GM23338 (cell line): ENCODE results near the gene KCNK16. TPM values are rescaled to one million over a fixed set of nuclear protein-coding genes. Genes with fewer than 3 reads are reported as not detected.

ENCODE experiments used
- ATAC-seq: fragments of 200-7000 bp; cut with Tn5 transposase; 3 replicates; pipeline ENCODE4 v1.9.1; 2020
- DNase-seq: peaks from one replicate; pipeline ENCODE4 v3.0.0-alpha.2; 2015; ENCODE audit warnings: low spot score
- H2AFZ ChIP-seq: fragments of 200-600 bp; sonication (generic); 2 replicates; pipeline ENCODE4 v1.8.0; 2016; ENCODE audit warnings: antibody characterized with exemption, mild to moderate bottlenecking, moderate library complexity
- H3F3A ChIP-seq: fragments of 200-600 bp; sonication (generic); replicated peaks from 2 replicates; pipeline ENCODE4 v1.8.0; 2017; ENCODE audit warnings: antibody characterized with exemption, mixed run types, low read depth
- H3K27ac ChIP-seq: fragments of 200-600 bp; sonication (generic); 2 replicates; pipeline ENCODE4 v1.6.1; 2016; ENCODE audit warnings: low read depth
- H3K27me3 ChIP-seq: fragments of 200-600 bp; sonication (generic); 2 replicates; pipeline ENCODE4 v1.8.0; 2016; ENCODE audit warnings: mild to moderate bottlenecking, mixed run types, moderate library complexity; ENCODE audit not compliant: insufficient read depth
- H3K36me3 ChIP-seq: fragments of 200-600 bp; sonication (generic); 2 replicates; pipeline ENCODE4 v1.8.0; 2016; ENCODE audit warnings: mild to moderate bottlenecking; ENCODE audit not compliant: insufficient read depth
- H3K4me1 ChIP-seq: fragments of 200-600 bp; sonication (generic); 2 replicates; pipeline ENCODE4 v1.8.0; 2016; ENCODE audit warnings: mild to moderate bottlenecking, moderate library complexity; ENCODE audit not compliant: insufficient read depth
- H3K4me2 ChIP-seq: fragments of 200-600 bp; sonication (generic); 2 replicates; pipeline ENCODE4 v1.7.1; 2017; ENCODE audit warnings: mixed run types
- H3K4me3 ChIP-seq: fragments of 200-600 bp; sonication (generic); 2 replicates; pipeline ENCODE4 v1.6.1; 2016; ENCODE audit warnings: mixed run types
- H3K79me2 ChIP-seq: fragments of 200-600 bp; sonication (generic); replicated peaks from 2 replicates; pipeline ENCODE4 v1.8.0; 2017; ENCODE audit warnings: mild to moderate bottlenecking; ENCODE audit not compliant: insufficient read depth
- H3K9me2 ChIP-seq: fragments of 200-600 bp; sonication (generic); 2 replicates; pipeline ENCODE4 v1.8.0; 2017; ENCODE audit not compliant: insufficient read depth
- H4K20me1 ChIP-seq: fragments of 200-600 bp; sonication (generic); replicated peaks from 2 replicates; pipeline ENCODE4 v1.8.0; 2017; ENCODE audit warnings: mild to moderate bottlenecking; ENCODE audit not compliant: insufficient read depth
- H3K27ac Mint-ChIP-seq: 2 replicates; pipeline ENCODE4 v1.8.0; 2020; ENCODE audit warnings: inconsistent platforms, mild to moderate bottlenecking, moderate library complexity, mixed read lengths
- H3K27me3 Mint-ChIP-seq: 3 replicates; pipeline ENCODE4 v1.8.0; 2022; ENCODE audit warnings: low read depth, mild to moderate bottlenecking, moderate library complexity, mixed read lengths, inconsistent platforms; ENCODE audit not compliant: insufficient read depth, poor library complexity
- H3K36me3 Mint-ChIP-seq: 3 replicates; pipeline ENCODE4 v1.8.0; 2021; ENCODE audit warnings: low read depth, mild to moderate bottlenecking, inconsistent platforms, moderate library complexity, mixed read lengths
- H3K4me1 Mint-ChIP-seq: 3 replicates; pipeline ENCODE4 v1.8.0; 2020; ENCODE audit warnings: mild to moderate bottlenecking, inconsistent platforms, mixed read lengths
- H3K4me3 Mint-ChIP-seq: 3 replicates; pipeline ENCODE4 v1.8.0; 2021; ENCODE audit warnings: moderate library complexity, mild to moderate bottlenecking, inconsistent platforms, mixed read lengths
- H3K9me3 Mint-ChIP-seq: 3 replicates; pipeline ENCODE4 v1.8.0; 2020; ENCODE audit warnings: moderate library complexity, mild to moderate bottlenecking, inconsistent platforms, mixed read lengths
- CREB1 ChIP-seq: fragments of 250-450 bp; sonication (Bioruptor Pico); IDR thresholded peaks from 2 replicates; pipeline ENCODE4 v1.5.0; 2020; ENCODE audit warnings: low read depth, mild to moderate bottlenecking, moderate library complexity
- EZH2phosphoT487 ChIP-seq: fragments of 200-600 bp; sonication (generic); IDR thresholded peaks from one replicate; pipeline ENCODE4 v1.8.1; 2018; ENCODE audit warnings: antibody characterized with exemption; ENCODE audit not compliant: unreplicated experiment
- POLR2AphosphoS5 ChIP-seq: IDR thresholded peaks from 2 replicates; pipeline ENCODE4 v1.6.1; 2016; ENCODE audit warnings: antibody characterized with exemption, low read depth
- STAT1 ChIP-seq: IDR thresholded peaks from one replicate; pipeline ENCODE4 v1.6.1; 2016; ENCODE audit warnings: antibody characterized with exemption; ENCODE audit not compliant: unreplicated experiment
- ZNF331 ChIP-seq: fragments of 250-450 bp; sonication (Bioruptor Pico); IDR thresholded peaks from 2 replicates; pipeline ENCODE4 v1.5.0; 2020; ENCODE audit warnings: low read depth, mild to moderate bottlenecking, moderate library complexity
- polyA plus RNA-seq: library from polyadenylated mRNA; unstranded; fragments of >200 nt; fragmentation: Nextera tagmentation; extraction: Ambion mirVana; gene quantifications from 2 replicates; pipeline ENCODE4 v1.2.1, GENCODE V29; 2016
- total RNA-seq: library from RNA; depleted of rRNA; stranded (reverse); fragments of >200 nt; shearing (Covaris generic); gene quantifications from 2 replicates; pipeline ENCODE4 v1.2.3, GENCODE V29; 2014
- TF ChIP-seq, protein P1 (sequence below): IDR thresholded peaks from 2 replicates; pipeline ENCODE4 v1.6.1; 2016; ENCODE audit warnings: antibody characterized with exemption
- TF ChIP-seq, protein P2 (sequence below): IDR thresholded peaks from one replicate; pipeline ENCODE4 v1.6.1; 2018; ENCODE audit warnings: antibody characterized with exemption; ENCODE audit not compliant: unreplicated experiment
- TF ChIP-seq, protein P3 (sequence below): fragments of 250-450 bp; sonication (Bioruptor Pico); IDR thresholded peaks from 2 replicates; pipeline ENCODE4 v1.5.0; 2020; ENCODE audit warnings: mild to moderate bottlenecking, moderate library complexity

KCNK16 gene
- total and polyA plus RNA-seq, 2 experiments from 2014 or later, result not detected

DNA sequence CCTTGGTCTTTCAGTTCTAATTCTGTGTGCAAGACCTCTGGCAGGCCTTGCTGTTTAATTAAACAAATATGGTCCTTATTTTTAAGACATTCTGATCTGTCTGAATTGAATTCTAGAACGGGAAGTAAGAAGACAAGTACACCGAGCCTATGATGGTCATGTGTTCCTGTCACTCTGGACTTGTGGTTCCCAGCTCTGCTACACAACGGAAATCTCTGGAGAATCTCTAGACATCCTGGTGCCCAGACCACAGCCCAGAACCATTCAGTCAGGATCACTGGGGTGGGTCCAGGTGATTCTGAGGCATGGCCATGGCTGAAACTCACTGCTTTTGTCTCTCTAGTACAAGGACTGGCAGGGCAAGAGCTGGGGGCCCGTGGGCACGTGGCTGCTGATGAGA, 15.9 kb upstream of the KCNK16 start:
- Mint-ChIP-seq H3K4me1 (peaks cover 21% of the 10 kb centered on the region), H3K27ac (no peak overlapping the region), H3K27me3 (peaks cover 7% of the 10 kb centered on the region), H3K4me3 (no peak overlapping the region), H3K9me3 (no peaks in the 10 kb centered on the region), H3K36me3 (no peaks in the 10 kb centered on the region)
- no peak for TF ChIP-seq ZNF331
- TF ChIP-seq, protein P1, sequence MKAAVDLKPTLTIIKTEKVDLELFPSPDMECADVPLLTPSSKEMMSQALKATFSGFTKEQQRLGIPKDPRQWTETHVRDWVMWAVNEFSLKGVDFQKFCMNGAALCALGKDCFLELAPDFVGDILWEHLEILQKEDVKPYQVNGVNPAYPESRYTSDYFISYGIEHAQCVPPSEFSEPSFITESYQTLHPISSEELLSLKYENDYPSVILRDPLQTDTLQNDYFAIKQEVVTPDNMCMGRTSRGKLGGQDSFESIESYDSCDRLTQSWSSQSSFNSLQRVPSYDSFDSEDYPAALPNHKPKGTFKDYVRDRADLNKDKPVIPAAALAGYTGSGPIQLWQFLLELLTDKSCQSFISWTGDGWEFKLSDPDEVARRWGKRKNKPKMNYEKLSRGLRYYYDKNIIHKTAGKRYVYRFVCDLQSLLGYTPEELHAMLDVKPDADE, result no peak
- no peak for TF ChIP-seq POLR2AphosphoS5
- TF ChIP-seq, protein P2, sequence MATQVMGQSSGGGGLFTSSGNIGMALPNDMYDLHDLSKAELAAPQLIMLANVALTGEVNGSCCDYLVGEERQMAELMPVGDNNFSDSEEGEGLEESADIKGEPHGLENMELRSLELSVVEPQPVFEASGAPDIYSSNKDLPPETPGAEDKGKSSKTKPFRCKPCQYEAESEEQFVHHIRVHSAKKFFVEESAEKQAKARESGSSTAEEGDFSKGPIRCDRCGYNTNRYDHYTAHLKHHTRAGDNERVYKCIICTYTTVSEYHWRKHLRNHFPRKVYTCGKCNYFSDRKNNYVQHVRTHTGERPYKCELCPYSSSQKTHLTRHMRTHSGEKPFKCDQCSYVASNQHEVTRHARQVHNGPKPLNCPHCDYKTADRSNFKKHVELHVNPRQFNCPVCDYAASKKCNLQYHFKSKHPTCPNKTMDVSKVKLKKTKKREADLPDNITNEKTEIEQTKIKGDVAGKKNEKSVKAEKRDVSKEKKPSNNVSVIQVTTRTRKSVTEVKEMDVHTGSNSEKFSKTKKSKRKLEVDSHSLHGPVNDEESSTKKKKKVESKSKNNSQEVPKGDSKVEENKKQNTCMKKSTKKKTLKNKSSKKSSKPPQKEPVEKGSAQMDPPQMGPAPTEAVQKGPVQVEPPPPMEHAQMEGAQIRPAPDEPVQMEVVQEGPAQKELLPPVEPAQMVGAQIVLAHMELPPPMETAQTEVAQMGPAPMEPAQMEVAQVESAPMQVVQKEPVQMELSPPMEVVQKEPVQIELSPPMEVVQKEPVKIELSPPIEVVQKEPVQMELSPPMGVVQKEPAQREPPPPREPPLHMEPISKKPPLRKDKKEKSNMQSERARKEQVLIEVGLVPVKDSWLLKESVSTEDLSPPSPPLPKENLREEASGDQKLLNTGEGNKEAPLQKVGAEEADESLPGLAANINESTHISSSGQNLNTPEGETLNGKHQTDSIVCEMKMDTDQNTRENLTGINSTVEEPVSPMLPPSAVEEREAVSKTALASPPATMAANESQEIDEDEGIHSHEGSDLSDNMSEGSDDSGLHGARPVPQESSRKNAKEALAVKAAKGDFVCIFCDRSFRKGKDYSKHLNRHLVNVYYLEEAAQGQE, result no peak
- TF ChIP-seq STAT1, result no peak
- no peak for TF ChIP-seq CREB1 (CRISPR knock-in tag)
- TF ChIP-seq EZH2phosphoT487, result no peak
- H3K9me2 ChIP-seq, result no peaks in the 10 kb centered on the region
- no peaks in the 10 kb centered on the region for H3K4me1 ChIP-seq
- H4K20me1 ChIP-seq, result no peaks in the 10 kb centered on the region; the same call in 1 of the 2 replicates
- no peaks in the 10 kb centered on the region for H3K36me3 ChIP-seq
- no peak for DNase-seq
- no peak overlapping the region for H3K4me2 ChIP-seq
- H2AFZ ChIP-seq, result no peak overlapping the region
- H3F3A ChIP-seq, result no peaks in the 10 kb centered on the region
- no peaks in the 10 kb centered on the region for H3K27me3 ChIP-seq
- no peak for ATAC-seq
- H3K79me2 ChIP-seq, result no peaks in the 10 kb centered on the region
- H3K4me3 ChIP-seq, result no peak overlapping the region
- no peak overlapping the region for H3K27ac ChIP-seq

DNA sequence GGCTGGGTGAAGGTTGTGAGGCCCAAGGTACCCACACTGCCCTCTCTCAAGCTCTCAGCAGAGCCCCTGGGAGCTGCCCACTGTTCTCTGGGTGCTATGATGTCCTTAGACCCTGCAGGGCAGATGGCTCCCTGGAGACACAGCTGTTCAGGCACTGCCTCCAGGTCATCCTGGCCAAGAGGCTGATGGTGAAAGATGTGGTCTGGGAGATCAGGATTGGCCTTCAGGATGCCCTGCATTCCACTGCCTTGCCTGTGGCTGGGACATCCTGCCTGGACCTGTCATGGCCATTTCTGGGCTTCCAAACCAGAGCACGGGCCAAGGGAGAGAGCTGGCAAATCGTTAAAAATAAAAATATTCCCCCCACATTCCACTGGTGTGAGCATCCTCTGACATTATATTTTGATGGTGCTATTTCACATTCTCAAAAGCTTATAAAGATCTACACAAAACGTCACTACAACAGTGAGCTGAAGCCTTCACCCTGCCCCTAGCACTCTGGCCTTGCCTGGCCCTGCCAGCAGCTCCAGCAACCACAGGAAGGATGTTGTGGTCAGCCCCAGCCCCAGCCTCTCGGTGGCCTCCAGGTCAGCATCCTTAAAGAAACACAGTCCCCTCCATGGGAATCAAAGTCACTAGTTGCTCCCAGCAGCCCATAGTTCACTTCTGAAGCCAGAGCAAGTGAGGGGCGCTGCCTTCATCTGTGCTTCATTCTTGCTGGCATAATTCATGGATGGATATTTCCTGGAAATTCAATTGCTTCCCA, 13.5 kb upstream of the KCNK16 start:
- Histone ChIP-seq H3K36me3 (no peaks in the 10 kb centered on the region), H3F3A (no peaks in the 10 kb centered on the region), H2AFZ (peak overlapping the region; percentile 73; the same call in 1 of the 2 replicates), H3K4me2 (no peak overlapping the region), H4K20me1 (no peaks in the 10 kb centered on the region), H3K4me3 (no peak overlapping the region), H3K27me3 (no peaks in the 10 kb centered on the region), H3K9me2 (no peaks in the 10 kb centered on the region), H3K27ac (no peak overlapping the region), H3K79me2 (no peaks in the 10 kb centered on the region), H3K4me1 (no peaks in the 10 kb centered on the region)
- ATAC-seq (peak; percentile 21; the same call in 2 of the 3 replicates), DNase-seq (no peak)
- Mint-ChIP-seq H3K27ac (no peak overlapping the region), H3K4me3 (no peak overlapping the region), H3K27me3 (peaks cover 10% of the 10 kb centered on the region), H3K4me1 (peaks cover 18% of the 10 kb centered on the region), H3K9me3 (no peaks in the 10 kb centered on the region), H3K36me3 (no peaks in the 10 kb centered on the region)
- no peak for TF ChIP-seq CREB1 (CRISPR knock-in tag)
- TF ChIP-seq, protein P3, sequence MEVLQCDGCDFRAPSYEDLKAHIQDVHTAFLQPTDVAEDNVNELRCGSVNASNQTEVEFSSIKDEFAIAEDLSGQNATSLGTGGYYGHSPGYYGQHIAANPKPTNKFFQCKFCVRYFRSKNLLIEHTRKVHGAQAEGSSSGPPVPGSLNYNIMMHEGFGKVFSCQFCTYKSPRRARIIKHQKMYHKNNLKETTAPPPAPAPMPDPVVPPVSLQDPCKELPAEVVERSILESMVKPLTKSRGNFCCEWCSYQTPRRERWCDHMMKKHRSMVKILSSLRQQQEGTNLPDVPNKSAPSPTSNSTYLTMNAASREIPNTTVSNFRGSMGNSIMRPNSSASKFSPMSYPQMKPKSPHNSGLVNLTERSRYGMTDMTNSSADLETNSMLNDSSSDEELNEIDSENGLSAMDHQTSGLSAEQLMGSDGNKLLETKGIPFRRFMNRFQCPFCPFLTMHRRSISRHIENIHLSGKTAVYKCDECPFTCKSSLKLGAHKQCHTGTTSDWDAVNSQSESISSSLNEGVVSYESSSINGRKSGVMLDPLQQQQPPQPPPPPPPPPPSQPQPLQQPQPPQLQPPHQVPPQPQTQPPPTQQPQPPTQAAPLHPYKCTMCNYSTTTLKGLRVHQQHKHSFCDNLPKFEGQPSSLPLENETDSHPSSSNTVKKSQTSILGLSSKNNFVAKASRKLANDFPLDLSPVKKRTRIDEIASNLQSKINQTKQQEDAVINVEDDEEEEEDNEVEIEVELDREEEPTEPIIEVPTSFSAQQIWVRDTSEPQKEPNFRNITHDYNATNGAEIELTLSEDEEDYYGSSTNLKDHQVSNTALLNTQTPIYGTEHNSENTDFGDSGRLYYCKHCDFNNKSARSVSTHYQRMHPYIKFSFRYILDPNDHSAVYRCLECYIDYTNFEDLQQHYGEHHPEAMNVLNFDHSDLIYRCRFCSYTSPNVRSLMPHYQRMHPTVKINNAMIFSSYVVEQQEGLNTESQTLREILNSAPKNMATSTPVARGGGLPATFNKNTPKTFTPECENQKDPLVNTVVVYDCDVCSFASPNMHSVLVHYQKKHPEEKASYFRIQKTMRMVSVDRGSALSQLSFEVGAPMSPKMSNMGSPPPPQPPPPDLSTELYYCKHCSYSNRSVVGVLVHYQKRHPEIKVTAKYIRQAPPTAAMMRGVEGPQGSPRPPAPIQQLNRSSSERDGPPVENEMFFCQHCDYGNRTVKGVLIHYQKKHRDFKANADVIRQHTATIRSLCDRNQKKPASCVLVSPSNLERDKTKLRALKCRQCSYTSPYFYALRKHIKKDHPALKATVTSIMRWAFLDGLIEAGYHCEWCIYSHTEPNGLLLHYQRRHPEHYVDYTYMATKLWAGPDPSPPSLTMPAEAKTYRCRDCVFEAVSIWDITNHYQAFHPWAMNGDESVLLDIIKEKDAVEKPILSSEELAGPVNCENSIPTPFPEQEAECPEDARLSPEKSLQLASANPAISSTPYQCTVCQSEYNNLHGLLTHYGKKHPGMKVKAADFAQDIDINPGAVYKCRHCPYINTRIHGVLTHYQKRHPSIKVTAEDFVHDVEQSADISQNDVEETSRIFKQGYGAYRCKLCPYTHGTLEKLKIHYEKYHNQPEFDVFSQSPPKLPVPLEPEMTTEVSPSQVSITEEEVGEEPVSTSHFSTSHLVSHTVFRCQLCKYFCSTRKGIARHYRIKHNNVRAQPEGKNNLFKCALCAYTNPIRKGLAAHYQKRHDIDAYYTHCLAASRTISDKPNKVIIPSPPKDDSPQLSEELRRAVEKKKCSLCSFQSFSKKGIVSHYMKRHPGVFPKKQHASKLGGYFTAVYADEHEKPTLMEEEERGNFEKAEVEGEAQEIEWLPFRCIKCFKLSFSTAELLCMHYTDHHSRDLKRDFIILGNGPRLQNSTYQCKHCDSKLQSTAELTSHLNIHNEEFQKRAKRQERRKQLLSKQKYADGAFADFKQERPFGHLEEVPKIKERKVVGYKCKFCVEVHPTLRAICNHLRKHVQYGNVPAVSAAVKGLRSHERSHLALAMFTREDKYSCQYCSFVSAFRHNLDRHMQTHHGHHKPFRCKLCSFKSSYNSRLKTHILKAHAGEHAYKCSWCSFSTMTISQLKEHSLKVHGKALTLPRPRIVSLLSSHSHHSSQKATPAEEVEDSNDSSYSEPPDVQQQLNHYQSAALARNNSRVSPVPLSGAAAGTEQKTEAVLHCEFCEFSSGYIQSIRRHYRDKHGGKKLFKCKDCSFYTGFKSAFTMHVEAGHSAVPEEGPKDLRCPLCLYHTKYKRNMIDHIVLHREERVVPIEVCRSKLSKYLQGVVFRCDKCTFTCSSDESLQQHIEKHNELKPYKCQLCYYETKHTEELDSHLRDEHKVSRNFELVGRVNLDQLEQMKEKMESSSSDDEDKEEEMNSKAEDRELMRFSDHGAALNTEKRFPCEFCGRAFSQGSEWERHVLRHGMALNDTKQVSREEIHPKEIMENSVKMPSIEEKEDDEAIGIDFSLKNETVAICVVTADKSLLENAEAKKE, result no peak
